Spleen (tissue), 7 donors: ENCODE measurements around the gene TMEM245.

Experiments
- CTCF ChIP-seq, 11 experiments: fragments of 200-600 bp in 7 of 11; fragments of 450-650 bp in 4 of 11; sonication (generic) in 4 of 11; IDR thresholded peaks in 8 of 11; conservative IDR thresholded peaks in 3 of 11; 1 replicate in 7 of 11; 2 replicates in 4 of 11; pipeline versions ENCODE4 v1.4.0 to v1.8.0; 2016 to 2021; ENCODE audit warnings: antibody characterized with exemption in 11 of 11, inconsistent platforms in 4 of 11, mild to moderate bottlenecking in 1 of 11
- POLR2A ChIP-seq, 3 donors: fragments of 450-650 bp; IDR thresholded peaks; one replicate each; pipeline ENCODE4 v1.5.1; 2017; ENCODE audit warnings: antibody characterized with exemption in 3 of 3, mild to moderate bottlenecking in 1 of 3
- donor health status: DM: no; HTN: no; CAD: no; lungs with moderate emphysema.
- donor health status: DM: no; HTN: no; CAD: no.
- donor health status: DM: no; HTN: no; CAD: no.

- no peak for TF ChIP-seq CTCF (IDR thresholded peaks at IDR 0.05 in 8 of 11, conservative IDR thresholded peaks at IDR 0.05 in 3 of 11)
- no peak for TF ChIP-seq POLR2A (IDR thresholded peaks at IDR 0.05)
Measured at GRCh38 chr9:108997112-108997511, 122.6 kb downstream of the TMEM245 start.
